Measurements from ENCODE around the gene OR2A12. TPM values are rescaled to one million over a fixed set of nuclear protein-coding genes. Genes with fewer than 3 reads are reported as not detected.
"Not testable (repeated sequence)": the region's sequence is repeated elsewhere in the genome, so short reads cannot be mapped to it uniquely, and the experiment has no call there.

Gene OR2A12
- total RNA-seq, 1 experiment from 2014 or later = not detected

- Histone ChIP-seq H3K9me3 (ENCODE audit: low read depth, low read length, poor library complexity, severe bottlenecking) (no peaks in the 10 kb centered on the region), H3K4me1 (ENCODE audit: insufficient read depth, low read length, poor library complexity, severe bottlenecking) (no peaks in the 10 kb centered on the region), H3K4me3 (ENCODE audit: low read depth, low read length, poor library complexity, severe bottlenecking) (no peak overlapping the region), H3K27ac (ENCODE audit: low read depth, low read length, poor library complexity, severe bottlenecking) (no peak overlapping the region), H3K27me3 (replicated peaks; ENCODE audit: insufficient read depth, low read depth, low read length, poor library complexity) (no peaks in the 10 kb centered on the region), H3K36me3 (ENCODE audit: insufficient read depth, low read length, poor library complexity, severe bottlenecking) (no peaks in the 10 kb centered on the region)
- BruUV-seq (replicated peaks) = no TSS peak
- TF ChIP-seq EZH2 (IDR thresholded peaks at IDR 0.05; ENCODE audit: borderline replicate concordance, low read depth, low read length, poor library complexity, severe bottlenecking) (no peak), CTCF (conservative IDR thresholded peaks at IDR 0.05; ENCODE audit: low read depth, low read length) (no peak)
- no peak for DNase-seq (ENCODE audit: low spot score)
- POLR2A ChIA-PET (ENCODE audit: low non-redundant PET) = no interaction called here
- intact Hi-C loops (cut with micrococcal nuclease; ENCODE audit: unreplicated experiment) = no loop called here
- CTCF ChIA-PET = no interaction called here
Observed at GRCh38 chr7:144050093-144050492, 36.0 kb upstream of the OR2A12 start.

GRCh38 chr7:144050884-144051283 lies 35.2 kb upstream of the OR2A12 start:
- H3K27me3 ChIP-seq (replicated peaks; ENCODE audit: insufficient read depth, low read depth, low read length, poor library complexity); intact Hi-C loops (cut with micrococcal nuclease; ENCODE audit: unreplicated experiment); H3K27ac ChIP-seq (ENCODE audit: low read depth, low read length, poor library complexity, severe bottlenecking); H3K36me3 ChIP-seq (ENCODE audit: insufficient read depth, low read length, poor library complexity, severe bottlenecking); DNase-seq (ENCODE audit: low spot score); CTCF ChIA-PET; H3K4me3 ChIP-seq (ENCODE audit: low read depth, low read length, poor library complexity, severe bottlenecking); BruUV-seq (replicated peaks); H3K9me3 ChIP-seq (ENCODE audit: low read depth, low read length, poor library complexity, severe bottlenecking); POLR2A ChIA-PET (ENCODE audit: low non-redundant PET); H3K4me1 ChIP-seq (ENCODE audit: insufficient read depth, low read length, poor library complexity, severe bottlenecking): not testable (repeated sequence)

GRCh38 chr7:144057954-144058353 lies 28.1 kb upstream of the OR2A12 start:
- no TSS peak for BruUV-seq (replicated peaks)
- no peaks in the 10 kb centered on the region for H3K4me1 ChIP-seq (ENCODE audit: insufficient read depth, low read length, poor library complexity, severe bottlenecking)
- no peak overlapping the region for H3K27ac ChIP-seq (ENCODE audit: low read depth, low read length, poor library complexity, severe bottlenecking)
- no peaks in the 10 kb centered on the region for H3K36me3 ChIP-seq (ENCODE audit: insufficient read depth, low read length, poor library complexity, severe bottlenecking)
- POLR2A ChIA-PET (ENCODE audit: low non-redundant PET) = no interaction called here
- CTCF ChIA-PET = no interaction called here
- H3K4me3 ChIP-seq (ENCODE audit: low read depth, low read length, poor library complexity, severe bottlenecking) = no peak overlapping the region
- no peaks in the 10 kb centered on the region for H3K9me3 ChIP-seq (ENCODE audit: low read depth, low read length, poor library complexity, severe bottlenecking)
- TF ChIP-seq CTCF (conservative IDR thresholded peaks at IDR 0.05; ENCODE audit: low read depth, low read length) = no peak
- TF ChIP-seq EZH2 (IDR thresholded peaks at IDR 0.05; ENCODE audit: borderline replicate concordance, low read depth, low read length, poor library complexity, severe bottlenecking) = no peak
- intact Hi-C loops (cut with micrococcal nuclease; ENCODE audit: unreplicated experiment) = no loop called here
- no peaks in the 10 kb centered on the region for H3K27me3 ChIP-seq (replicated peaks; ENCODE audit: insufficient read depth, low read depth, low read length, poor library complexity)
- DNase-seq (ENCODE audit: low spot score) = no peak

DNA sequence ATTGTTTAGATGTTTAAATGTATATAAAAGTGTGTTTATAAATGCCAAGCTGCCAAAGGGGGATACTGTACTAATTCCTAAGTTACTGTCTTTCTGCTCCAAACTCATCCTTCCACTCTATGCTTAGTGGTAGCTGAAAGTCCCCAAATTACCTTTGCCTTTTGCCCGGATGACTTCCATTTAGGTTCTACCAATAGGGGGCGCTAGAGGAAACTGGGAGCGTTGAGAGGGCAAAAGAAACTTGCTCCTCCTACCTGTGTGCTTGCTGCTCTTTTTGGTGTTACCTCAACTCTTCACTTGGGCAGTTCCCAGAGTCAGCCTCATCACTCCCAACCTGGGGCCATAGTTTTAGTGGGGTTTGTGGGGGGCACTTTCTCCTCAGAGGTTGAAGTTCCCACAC lies 22.4 kb upstream of the OR2A12 start:
- Histone ChIP-seq H3K36me3 (ENCODE audit: insufficient read depth, low read length, poor library complexity, severe bottlenecking) (no peaks in the 10 kb centered on the region), H3K9me3 (ENCODE audit: low read depth, low read length, poor library complexity, severe bottlenecking) (no peaks in the 10 kb centered on the region), H3K4me3 (ENCODE audit: low read depth, low read length, poor library complexity, severe bottlenecking) (no peak overlapping the region), H3K27me3 (replicated peaks; ENCODE audit: insufficient read depth, low read depth, low read length, poor library complexity) (peaks cover 3% of the 10 kb centered on the region), H3K27ac (ENCODE audit: low read depth, low read length, poor library complexity, severe bottlenecking) (no peak overlapping the region), H3K4me1 (ENCODE audit: insufficient read depth, low read length, poor library complexity, severe bottlenecking) (no peaks in the 10 kb centered on the region)
- POLR2A ChIA-PET (ENCODE audit: low non-redundant PET) = no interaction called here
- DNase-seq (ENCODE audit: low spot score) = no peak
- TF ChIP-seq EZH2 (IDR thresholded peaks at IDR 0.05; ENCODE audit: borderline replicate concordance, low read depth, low read length, poor library complexity, severe bottlenecking) (no peak), CTCF (conservative IDR thresholded peaks at IDR 0.05; ENCODE audit: low read depth, low read length) (peak; percentile 63)
- intact Hi-C loops (cut with micrococcal nuclease; ENCODE audit: unreplicated experiment) = no loop called here
- no TSS peak for BruUV-seq (replicated peaks)
- CTCF ChIA-PET = no interaction called here

Data from A673 (cell line).